ENCODE measurements around the gene MICAL2. TPM values are rescaled to one million over a fixed set of nuclear protein-coding genes. Genes with fewer than 3 reads are reported as not detected.

Gene MICAL2
- total and polyA plus RNA-seq, 2 donors, result 17.3 to 26.8 TPM

GRCh38 chr11:12091956-12092558 lies 18.3 kb upstream of the MICAL2 start:
- Histone ChIP-seq H3K4me1 (ENCODE audit: control insufficient read depth in 2 of 2, insufficient read depth in 2 of 2, low read length in 2 of 2) (peaks cover 9 to 33% of the 10 kb centered on the region in 2 donors), H3K27ac (ENCODE audit: low read depth in 1 of 2, low read length in 1 of 2) (no peak overlapping the region), H3K9me3 (ENCODE audit: control insufficient read depth in 2 of 2, insufficient read depth in 1 of 2, low read length in 1 of 2) (no peaks in the 10 kb centered on the region), H3K36me3 (ENCODE audit: control insufficient read depth in 2 of 2, insufficient read depth in 2 of 2, low read length in 1 of 2) (no peaks in the 10 kb centered on the region), H3K4me3 (ENCODE audit: low read length in 2 of 2) (no peak overlapping the region), H3K27me3 (ENCODE audit: control insufficient read depth in 2 of 2, insufficient read depth in 1 of 2, low read length in 1 of 2) (no peaks in the 10 kb centered on the region)
- no peak for DNase-seq (ENCODE audit: low read depth in 6 of 9, low spot score in 9 of 9)
- 95% methylated on average over 4 of the region's 4 CpGs for WGBS

DNA sequence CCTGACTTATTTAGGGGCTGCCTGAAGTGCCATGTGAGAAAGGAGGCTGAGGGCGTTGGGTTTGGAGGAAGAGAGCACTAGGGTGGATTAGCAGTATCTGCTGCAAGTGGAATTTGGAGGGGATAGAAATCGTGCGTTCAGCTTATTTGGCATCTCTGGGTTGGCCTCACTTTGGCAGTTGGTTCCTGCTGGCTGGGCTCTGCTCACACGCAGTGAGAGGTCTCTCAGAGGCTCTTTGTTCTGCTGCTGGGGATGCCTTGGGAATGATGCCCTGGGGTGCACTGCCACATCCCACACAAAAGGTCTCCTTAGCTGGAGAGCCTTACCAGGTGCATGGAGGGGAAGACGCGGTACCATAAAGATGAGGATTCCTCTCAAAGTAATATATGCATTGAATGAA lies 17.7 kb upstream of the MICAL2 start:
- 96% methylated on average over 6 of the region's 6 CpGs for whole genome bisulfite sequencing
- Histone ChIP-seq H3K4me3 (ENCODE audit: low read length in 2 of 2) (no peak overlapping the region), H3K27me3 (ENCODE audit: control insufficient read depth in 2 of 2, insufficient read depth in 1 of 2, low read length in 1 of 2) (no peaks in the 10 kb centered on the region), H3K9me3 (ENCODE audit: control insufficient read depth in 2 of 2, insufficient read depth in 1 of 2, low read length in 1 of 2) (no peaks in the 10 kb centered on the region), H3K4me1 (ENCODE audit: control insufficient read depth in 2 of 2, insufficient read depth in 2 of 2, low read length in 2 of 2) (peaks cover 6 to 27% of the 10 kb centered on the region in 2 donors), H3K27ac (ENCODE audit: low read depth in 1 of 2, low read length in 1 of 2) (no peak overlapping the region), H3K36me3 (ENCODE audit: control insufficient read depth in 2 of 2, insufficient read depth in 2 of 2, low read length in 1 of 2) (no peaks in the 10 kb centered on the region)
- DNase-seq (ENCODE audit: low read depth in 6 of 9, low spot score in 9 of 9), result no peak

GRCh38 chr11:12094872-12095800 lies 15.3 kb upstream of the MICAL2 start:
- no peaks in the 10 kb centered on the region for H3K27me3 ChIP-seq (ENCODE audit: control insufficient read depth in 2 of 2, insufficient read depth in 1 of 2, low read length in 1 of 2)
- WGBS, result 54% methylated on average over 11 of the region's 11 CpGs
- H3K27ac ChIP-seq (ENCODE audit: low read depth in 1 of 2, low read length in 1 of 2), result no peak overlapping the region
- peaks cover 4 to 14% of the 10 kb centered on the region in 2 donors for H3K4me1 ChIP-seq (ENCODE audit: control insufficient read depth in 2 of 2, insufficient read depth in 2 of 2, low read length in 2 of 2)
- no peak overlapping the region for H3K4me3 ChIP-seq (ENCODE audit: low read length in 2 of 2)
- no peaks in the 10 kb centered on the region for H3K9me3 ChIP-seq (ENCODE audit: control insufficient read depth in 2 of 2, insufficient read depth in 1 of 2, low read length in 1 of 2)
- no peaks in the 10 kb centered on the region for H3K36me3 ChIP-seq (ENCODE audit: control insufficient read depth in 2 of 2, insufficient read depth in 2 of 2, low read length in 1 of 2)
- DNase-seq (ENCODE audit: low read depth in 6 of 9, low spot score in 9 of 9), result no peak

- H3K36me3 ChIP-seq (ENCODE audit: control insufficient read depth in 2 of 2, insufficient read depth in 2 of 2, low read length in 1 of 2), result no peaks in the 10 kb centered on the region
- H3K27ac ChIP-seq (ENCODE audit: low read depth in 1 of 2, low read length in 1 of 2), result no peak overlapping the region
- no peaks in the 10 kb centered on the region for H3K4me1 ChIP-seq (ENCODE audit: control insufficient read depth in 2 of 2, insufficient read depth in 2 of 2, low read length in 2 of 2)
- H3K4me3 ChIP-seq (ENCODE audit: low read length in 2 of 2), result no peak overlapping the region
- 97% methylated on average over 1 of the region's 1 CpG for WGBS
- no peaks in the 10 kb centered on the region for H3K9me3 ChIP-seq (ENCODE audit: control insufficient read depth in 2 of 2, insufficient read depth in 1 of 2, low read length in 1 of 2)
- no peaks in the 10 kb centered on the region for H3K27me3 ChIP-seq (ENCODE audit: control insufficient read depth in 2 of 2, insufficient read depth in 1 of 2, low read length in 1 of 2)
- DNase-seq (ENCODE audit: low read depth in 6 of 9, low spot score in 9 of 9), result no peak
Observed at GRCh38 chr11:12097219-12097618, 13.2 kb upstream of the MICAL2 start.

GRCh38 chr11:12098601-12099000 lies 11.8 kb upstream of the MICAL2 start:
- H3K4me3 ChIP-seq (ENCODE audit: low read length in 2 of 2), result no peak overlapping the region
- WGBS, result 91% methylated on average over 3 of the region's 3 CpGs
- H3K4me1 ChIP-seq (ENCODE audit: control insufficient read depth in 2 of 2, insufficient read depth in 2 of 2, low read length in 2 of 2), result peaks cover 0 to 6% of the 10 kb centered on the region in 2 donors
- H3K36me3 ChIP-seq (ENCODE audit: control insufficient read depth in 2 of 2, insufficient read depth in 2 of 2, low read length in 1 of 2), result no peaks in the 10 kb centered on the region
- H3K27ac ChIP-seq (ENCODE audit: low read depth in 1 of 2, low read length in 1 of 2), result no peak overlapping the region
- no peaks in the 10 kb centered on the region for H3K9me3 ChIP-seq (ENCODE audit: control insufficient read depth in 2 of 2, insufficient read depth in 1 of 2, low read length in 1 of 2)
- DNase-seq (ENCODE audit: low read depth in 6 of 9, low spot score in 9 of 9), result no peak
- no peaks in the 10 kb centered on the region for H3K27me3 ChIP-seq (ENCODE audit: control insufficient read depth in 2 of 2, insufficient read depth in 1 of 2, low read length in 1 of 2)

DNA sequence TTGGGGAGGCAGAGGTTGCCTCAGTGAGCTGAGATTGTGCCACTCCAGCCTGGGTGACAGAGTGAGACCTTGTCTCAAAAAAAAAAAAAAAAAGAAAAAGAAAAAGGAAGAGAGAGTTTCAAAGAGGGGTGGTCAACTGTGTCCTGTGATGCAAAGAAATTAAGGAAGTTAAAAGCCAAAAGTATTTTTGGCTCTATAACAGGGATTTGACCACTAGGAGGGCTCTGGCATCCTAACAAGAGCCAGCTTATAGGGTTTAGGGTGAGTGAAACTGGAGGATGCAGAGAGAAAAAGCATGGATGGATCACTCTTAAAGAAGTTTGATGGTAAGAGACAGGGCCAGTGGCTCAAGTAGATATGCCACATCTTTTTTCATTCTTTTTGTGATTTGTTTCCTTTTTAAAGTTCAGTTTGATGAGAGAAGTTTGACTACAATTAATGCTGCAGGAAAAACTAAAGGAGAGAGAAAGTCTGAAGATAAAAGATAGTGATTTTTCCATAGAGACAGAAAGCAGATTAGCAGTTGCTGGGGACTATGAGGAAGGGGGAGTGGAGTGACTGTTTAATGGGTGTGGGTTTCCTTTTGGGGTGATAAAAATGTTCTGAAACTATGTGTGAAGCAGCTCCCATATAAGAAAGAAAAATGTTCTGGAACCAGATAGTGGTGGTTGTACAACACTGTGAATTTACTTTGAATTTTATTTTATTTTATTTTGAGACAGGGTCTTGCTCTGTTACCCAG lies 11.1 kb upstream of the MICAL2 start:
- Histone ChIP-seq H3K27me3 (ENCODE audit: control insufficient read depth in 2 of 2, insufficient read depth in 1 of 2, low read length in 1 of 2) (no peaks in the 10 kb centered on the region), H3K4me1 (ENCODE audit: control insufficient read depth in 2 of 2, insufficient read depth in 2 of 2, low read length in 2 of 2) (peaks cover 0 to 13% of the 10 kb centered on the region in 2 donors)
- DNase-seq (ENCODE audit: low read depth in 6 of 9, low spot score in 9 of 9), result no peak

DNA sequence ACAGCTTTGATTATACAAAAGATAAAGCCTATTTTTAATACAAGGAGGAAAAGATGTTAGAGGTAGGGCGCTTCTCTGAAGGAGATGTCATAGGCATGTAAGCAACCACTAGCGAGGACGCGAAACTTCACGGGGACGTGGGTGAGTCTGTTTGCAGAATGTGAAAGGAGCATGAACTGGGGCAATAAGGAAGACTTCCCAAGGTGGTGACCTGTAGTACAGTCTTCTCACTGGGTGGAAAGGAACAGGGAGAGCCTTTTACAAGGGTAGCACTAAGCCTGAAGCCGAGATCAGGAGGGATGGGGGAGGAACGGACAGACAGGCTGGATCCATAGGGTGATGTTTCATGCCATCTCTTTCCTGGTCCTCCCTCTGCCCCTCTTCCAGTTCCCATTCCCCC lies 10.0 kb upstream of the MICAL2 start:
- no peak overlapping the region for H3K4me3 ChIP-seq (ENCODE audit: low read length in 2 of 2)
- no peaks in the 10 kb centered on the region for H3K36me3 ChIP-seq (ENCODE audit: control insufficient read depth in 2 of 2, insufficient read depth in 2 of 2, low read length in 1 of 2)
- no peak overlapping the region for H3K27ac ChIP-seq (ENCODE audit: low read depth in 1 of 2, low read length in 1 of 2)
- H3K27me3 ChIP-seq (ENCODE audit: control insufficient read depth in 2 of 2, insufficient read depth in 1 of 2, low read length in 1 of 2), result no peaks in the 10 kb centered on the region
- WGBS, result 97% methylated on average over 8 of the region's 8 CpGs
- DNase-seq (ENCODE audit: low read depth in 6 of 9, low spot score in 9 of 9), result no peak
- no peaks in the 10 kb centered on the region for H3K9me3 ChIP-seq (ENCODE audit: control insufficient read depth in 2 of 2, insufficient read depth in 1 of 2, low read length in 1 of 2)
- peaks cover 0 to 15% of the 10 kb centered on the region in 2 donors for H3K4me1 ChIP-seq (ENCODE audit: control insufficient read depth in 2 of 2, insufficient read depth in 2 of 2, low read length in 2 of 2)

More for the DNA sequence above, 11.1 kb upstream of the MICAL2 start:
- no peak overlapping the region for H3K27ac ChIP-seq (ENCODE audit: low read depth in 1 of 2, low read length in 1 of 2)
- no peaks in the 10 kb centered on the region for H3K9me3 ChIP-seq (ENCODE audit: control insufficient read depth in 2 of 2, insufficient read depth in 1 of 2, low read length in 1 of 2)
- no peaks in the 10 kb centered on the region for H3K36me3 ChIP-seq (ENCODE audit: control insufficient read depth in 2 of 2, insufficient read depth in 2 of 2, low read length in 1 of 2)
- no peak overlapping the region for H3K4me3 ChIP-seq (ENCODE audit: low read length in 2 of 2)

DNA sequence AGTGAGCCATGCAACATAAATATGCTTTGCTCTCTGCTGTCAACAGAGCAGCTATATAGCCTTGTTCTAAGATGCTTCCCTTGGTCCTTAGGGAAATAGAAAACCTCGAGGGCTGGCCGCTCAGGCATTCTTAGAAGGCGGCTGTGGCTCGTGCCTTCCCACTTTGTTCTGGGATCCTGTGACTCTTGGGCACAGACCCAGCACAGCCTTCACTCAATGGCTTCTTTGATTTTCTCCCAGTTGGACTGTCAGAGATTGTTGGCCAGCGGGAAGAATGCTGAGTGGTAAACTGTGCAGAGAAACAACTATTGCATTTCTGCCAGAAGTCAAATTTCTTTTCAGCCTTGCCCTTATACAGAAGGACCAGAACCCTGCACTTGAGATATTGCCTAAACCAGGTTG lies 9.5 kb upstream of the MICAL2 start:
- Histone ChIP-seq H3K4me1 (ENCODE audit: control insufficient read depth in 2 of 2, insufficient read depth in 2 of 2, low read length in 2 of 2) (peaks cover 0 to 19% of the 10 kb centered on the region in 2 donors), H3K9me3 (ENCODE audit: control insufficient read depth in 2 of 2, insufficient read depth in 1 of 2, low read length in 1 of 2) (no peaks in the 10 kb centered on the region), H3K36me3 (ENCODE audit: control insufficient read depth in 2 of 2, insufficient read depth in 2 of 2, low read length in 1 of 2) (no peaks in the 10 kb centered on the region), H3K27me3 (ENCODE audit: control insufficient read depth in 2 of 2, insufficient read depth in 1 of 2, low read length in 1 of 2) (no peaks in the 10 kb centered on the region), H3K4me3 (ENCODE audit: low read length in 2 of 2) (no peak overlapping the region), H3K27ac (ENCODE audit: low read depth in 1 of 2, low read length in 1 of 2) (no peak overlapping the region)
- 92% methylated on average over 5 of the region's 5 CpGs for WGBS
- DNase-seq (ENCODE audit: low read depth in 6 of 9, low spot score in 9 of 9), result no peak

DNA sequence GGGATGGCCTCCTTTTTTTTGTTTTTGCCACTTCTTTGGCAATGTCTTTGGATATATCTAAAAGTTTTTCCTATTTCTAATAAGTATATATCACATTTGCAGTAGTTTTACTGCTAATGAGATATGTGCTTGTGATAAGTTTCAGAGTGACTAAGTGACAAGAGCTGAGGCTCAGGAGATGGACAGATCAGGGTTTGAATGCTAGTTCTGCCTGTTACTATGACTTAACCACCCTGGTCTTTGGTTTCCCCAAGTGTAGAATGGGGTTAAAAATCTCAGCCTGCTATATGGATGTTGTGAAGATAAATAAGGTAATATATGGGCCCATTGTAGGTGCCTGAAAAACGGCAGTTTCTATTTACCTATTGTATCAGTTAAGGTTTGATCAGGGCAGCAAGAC lies 9.1 kb upstream of the MICAL2 start:
- H3K27ac ChIP-seq (ENCODE audit: low read depth in 1 of 2, low read length in 1 of 2), result no peak overlapping the region
- no peaks in the 10 kb centered on the region for H3K9me3 ChIP-seq (ENCODE audit: control insufficient read depth in 2 of 2, insufficient read depth in 1 of 2, low read length in 1 of 2)
- no peak overlapping the region for H3K4me3 ChIP-seq (ENCODE audit: low read length in 2 of 2)
- H3K36me3 ChIP-seq (ENCODE audit: control insufficient read depth in 2 of 2, insufficient read depth in 2 of 2, low read length in 1 of 2), result no peaks in the 10 kb centered on the region
- 99% methylated on average over 1 of the region's 1 CpG for WGBS
- DNase-seq (ENCODE audit: low read depth in 6 of 9, low spot score in 9 of 9), result no peak
- no peaks in the 10 kb centered on the region for H3K27me3 ChIP-seq (ENCODE audit: control insufficient read depth in 2 of 2, insufficient read depth in 1 of 2, low read length in 1 of 2)
- peaks cover 0 to 23% of the 10 kb centered on the region in 2 donors for H3K4me1 ChIP-seq (ENCODE audit: control insufficient read depth in 2 of 2, insufficient read depth in 2 of 2, low read length in 2 of 2)

All from thymus (tissue), 11 donors.